GM12878 (cell line): Measurements from ENCODE around the gene GPM6B. TPM values are rescaled to one million over a fixed set of nuclear protein-coding genes. Genes with fewer than 3 reads are reported as not detected.

ENCODE experiments used
- ATAC-seq: fragments of 200-7000 bp; cut with Tn5 transposase; 3 replicates; pipeline ENCODE4 v1.9.1; 2020; ENCODE audit warnings: mild to moderate bottlenecking, moderate library complexity
- BruUV-seq: library from RNA; stranded (reverse); fragments of 400-500 nt; replicated peaks from 2 replicates; lab custom pipeline; 2021; lab: Mats Ljungman, UMichigan
- CTCF ChIA-PET: fragments of 300-600 bp; sonication (Branson Sonifier 250); formaldehyde crosslinking; extraction: SDS; loops from one replicate; lab custom pipeline; 2021; ENCODE audit warnings: inconsistent platforms; lab: Yijun Ruan, JAX
- POLR2A ChIA-PET: fragments of 350-600 bp; formaldehyde crosslinking; extraction: SDS; loops from one replicate; lab custom pipeline; 2021; ENCODE audit warnings: inconsistent platforms; lab: Charles Lee
- RAD21 ChIA-PET: fragments of 300-600 bp; sonication (Branson Sonifier 250); formaldehyde crosslinking; loops from one replicate; lab custom pipeline; 2023; ENCODE audit warnings: antibody characterized with exemption; ENCODE audit not compliant: unreplicated experiment; lab: Charles Lee
- SMC1A ChIA-PET: fragments of 300-600 bp; sonication (Branson Sonifier 250); formaldehyde crosslinking; loops from one replicate; lab custom pipeline; 2023; ENCODE audit not compliant: unreplicated experiment, uncharacterized antibody; lab: Charles Lee
- DNase-seq: peaks from one replicate; pipeline ENCODE4 v3.0.0-alpha.2; 2011; ENCODE audit warnings: low read depth, low spot score
- FAIRE-seq: peaks from 3 replicates; lab custom pipeline; 2011; peaks lifted over from hg19 to GRCh38; lab: Jason Lieb, UNC
- H2AFZ ChIP-seq: 2 replicates; pipeline ENCODE4 v1.6.0; 2011; ENCODE audit warnings: low read depth, low read length, control low read depth; ENCODE audit not compliant: control insufficient read depth
- H3K27ac ChIP-seq: 2 replicates; pipeline ENCODE4 v1.5.1; 2011; ENCODE audit warnings: control low read depth; ENCODE audit not compliant: control insufficient read depth, insufficient read depth
- H3K27me3 ChIP-seq, 2 experiments: replicated peaks in 1 of 2; 2 replicates each; pipeline versions ENCODE4 v1.6.0 to v1.6.1; 2011; ENCODE audit warnings: low read length in 1 of 2; ENCODE audit not compliant: control insufficient read depth in 2 of 2, insufficient read depth in 2 of 2
- H3K36me3 ChIP-seq, 2 experiments: 2 replicates each; pipeline ENCODE4 v1.5.1; 2011; ENCODE audit warnings: low read length in 1 of 2; ENCODE audit not compliant: control insufficient read depth in 2 of 2, insufficient read depth in 2 of 2
- H3K4me1 ChIP-seq: 2 replicates; pipeline ENCODE4 v1.6.1; 2011; ENCODE audit warnings: mild to moderate bottlenecking, low read length, moderate library complexity, mixed read lengths; ENCODE audit not compliant: control insufficient read depth, insufficient read depth
- H3K4me2 ChIP-seq: 2 replicates; pipeline ENCODE4 v1.6.0; 2011; ENCODE audit warnings: control low read depth; ENCODE audit not compliant: control insufficient read depth, insufficient read depth
- H3K4me3 ChIP-seq: fragments of 200-600 bp; sonication (generic); 2 replicates; pipeline ENCODE4 v1.5.1; 2016
- H3K79me2 ChIP-seq: 2 replicates; pipeline ENCODE4 v1.6.0; 2011; ENCODE audit warnings: low read length; ENCODE audit not compliant: control insufficient read depth, insufficient read depth
- H3K9ac ChIP-seq: 2 replicates; pipeline ENCODE4 v1.8.0; 2011; ENCODE audit warnings: low read length, control low read depth, mixed read lengths; ENCODE audit not compliant: control insufficient read depth, insufficient read depth
- H3K9me3 ChIP-seq: replicated peaks from 3 replicates; pipeline ENCODE4 v1.5.1; 2011; ENCODE audit warnings: mild to moderate bottlenecking, low read length; ENCODE audit not compliant: control insufficient read depth, insufficient read depth
- H4K20me1 ChIP-seq: 2 replicates; pipeline ENCODE4 v1.6.0; 2011; ENCODE audit not compliant: control insufficient read depth, insufficient read depth
- BCL11A ChIP-seq: IDR thresholded peaks from 2 replicates; pipeline ENCODE4 v1.6.1; 2011; ENCODE audit warnings: low read depth, low read length
- EED ChIP-seq: sonication (generic); IDR thresholded peaks from 2 replicates; pipeline ENCODE4 v1.6.1; 2016; ENCODE audit warnings: antibody characterized with exemption, low read depth
- EZH2 ChIP-seq: IDR thresholded peaks from 2 replicates; pipeline ENCODE4 v1.6.1; 2012; ENCODE audit warnings: low read depth, mild to moderate bottlenecking, control low read depth, inconsistent platforms, low read length, borderline replicate concordance; ENCODE audit not compliant: control insufficient read depth
- FOXM1 ChIP-seq: IDR thresholded peaks from 2 replicates; pipeline ENCODE4 v1.6.1; 2012; ENCODE audit warnings: low read depth, mild to moderate bottlenecking, inconsistent platforms, low read length, moderate library complexity
- HCFC1 ChIP-seq: fragments of 150-350 bp; IDR thresholded peaks from 2 replicates; pipeline ENCODE4 v1.6.1; 2014; ENCODE audit warnings: low read length
- IRF4 ChIP-seq: IDR thresholded peaks from 2 replicates; pipeline ENCODE4 v1.6.1; 2011; ENCODE audit warnings: low read depth, low read length
- NFYA ChIP-seq: IDR thresholded peaks from 2 replicates; pipeline ENCODE4 v1.6.1; 2011; ENCODE audit warnings: low read depth, mild to moderate bottlenecking, low read length, improper control_type of control experiment, borderline replicate concordance
- NR2F1 ChIP-seq: fragments of 450-650 bp; conservative IDR thresholded peaks from 2 replicates; pipeline ENCODE4 v1.6.1; 2017; ENCODE audit warnings: mild to moderate bottlenecking
- RAD21 ChIP-seq: IDR thresholded peaks from 2 replicates; pipeline ENCODE4 v1.6.1; 2011; ENCODE audit warnings: mild to moderate bottlenecking, low read depth, low read length, moderate library complexity; ENCODE audit not compliant: insufficient read depth
- RFX5 ChIP-seq: IDR thresholded peaks from 2 replicates; pipeline ENCODE4 v1.6.1; 2011; ENCODE audit warnings: low read depth, low read length, improper control_type of control experiment
- SMC3 ChIP-seq: IDR thresholded peaks from 2 replicates; pipeline ENCODE4 v1.6.1; 2011; ENCODE audit warnings: low read length, improper control_type of control experiment, borderline replicate concordance
- SREBF1 ChIP-seq: IDR thresholded peaks from 2 replicates; pipeline ENCODE4 v1.6.1; 2012; ENCODE audit warnings: mild to moderate bottlenecking, low read length
- TCF3 ChIP-seq: IDR thresholded peaks from 2 replicates; pipeline ENCODE4 v1.6.1; 2012; ENCODE audit warnings: low read depth, mild to moderate bottlenecking, low read length, borderline replicate concordance; ENCODE audit not compliant: insufficient read depth
- ZNF274 ChIP-seq: IDR thresholded peaks from one replicate; pipeline ENCODE4 v1.8.0; 2011; ENCODE audit not compliant: insufficient read length, insufficient read depth
- ZNF622 ChIP-seq: fragments of 450-650 bp; IDR thresholded peaks from 2 replicates; pipeline ENCODE4 v1.6.1; 2017; ENCODE audit warnings: mild to moderate bottlenecking, inconsistent platforms
- WGBS: methylation state at CpG from one replicate; pipeline ENCODE4 v1.1.6; 2016; ENCODE audit warnings: low lambda C conversion rate; ENCODE audit not compliant: insufficient replicate concordance, insufficient coverage; ENCODE audit errors: missing lambda C conversion rate; 5-methylcytosine and 5-hydroxymethylcytosine counted together
- in situ Hi-C: fragments of 300-500 bp; cut with MboI; formaldehyde crosslinking; loops from 9 replicates; pipeline ENCODE4 v1.14.3; 2018; ENCODE audit warnings: mixed read lengths
- intact Hi-C: fragments of 100-400 bp; cut with micrococcal nuclease; formaldehyde crosslinking; loops from one replicate; pipeline ENCODE4 v1.14.2; 2022; ENCODE audit not compliant: unreplicated experiment
- polyA plus RNA-seq, 11 experiments: library from polyadenylated mRNA; depleted of rRNA in 4 of 11; unstranded in 6 of 11; stranded (reverse) in 5 of 11; fragments of >200 nt; fragmentation: Nextera tagmentation in 4 of 11; fragmentation: Illumina TruSeq in 1 of 11; extraction: Ambion mirVana in 4 of 11; extraction: Trizol in 1 of 11; gene quantifications; 1 replicate in 1 of 11; 2 replicates in 10 of 11; pipeline versions ENCODE4 v1.2.1 to v1.2.3, GENCODE V29; 2011 to 2016; ENCODE audit warnings: inconsistent platforms in 2 of 11, missing spikeins in 2 of 11, low read depth in 1 of 11
- total RNA-seq, 4 experiments: library from RNA; depleted of rRNA in 3 of 4; stranded (reverse); fragments of >200 nt in 3 of 4; fragmentation: Illumina TruSeq in 1 of 4; extraction: Trizol in 1 of 4; gene quantifications; 2 replicates each; pipeline versions ENCODE4 v1.2.1 to v1.2.3, GENCODE V29; 2013 to 2021
- TF ChIP-seq, protein P1 (sequence below): fragments of 450-650 bp; formaldehyde crosslinking; IDR thresholded peaks from 2 replicates; pipeline ENCODE4 v1.5.0; 2022; ENCODE audit warnings: mild to moderate bottlenecking, missing genetic modification characterization
- TF ChIP-seq, protein P2 (sequence below): IDR thresholded peaks from 2 replicates; pipeline ENCODE4 v1.6.1; 2011; ENCODE audit warnings: borderline replicate concordance, low read depth, mild to moderate bottlenecking, moderate library complexity, low read length; ENCODE audit not compliant: insufficient read depth, poor library complexity, severe bottlenecking

The GPM6B gene
- total and polyA plus RNA-seq, 10 of the 15 experiments (the other 5 are each of a cell fraction or from before 2014, with no cell fraction given) = 0.01 to 2.6 (median 0.37) TPM; not detected in 2

DNA sequence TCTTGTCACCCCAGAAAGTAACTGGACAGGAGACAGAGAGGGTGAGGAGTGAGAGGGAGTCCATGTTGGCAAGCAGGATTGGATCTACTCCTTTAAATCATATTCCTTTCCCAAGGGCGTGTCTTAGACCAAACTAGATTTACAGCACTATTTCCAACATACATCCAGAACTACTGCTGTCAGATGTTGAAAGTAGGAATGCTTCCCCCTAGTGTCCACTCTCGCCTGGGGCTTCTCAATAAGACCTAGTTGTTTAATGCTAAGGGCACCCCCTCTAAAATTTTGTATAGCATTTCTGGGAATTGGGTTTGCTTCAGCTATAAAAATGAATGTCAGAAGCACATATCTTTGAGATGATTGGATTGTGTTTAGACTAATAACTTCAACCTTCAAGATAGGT lies 69.1 kb downstream of the GPM6B start (continued):
- TF ChIP-seq, protein P1, sequence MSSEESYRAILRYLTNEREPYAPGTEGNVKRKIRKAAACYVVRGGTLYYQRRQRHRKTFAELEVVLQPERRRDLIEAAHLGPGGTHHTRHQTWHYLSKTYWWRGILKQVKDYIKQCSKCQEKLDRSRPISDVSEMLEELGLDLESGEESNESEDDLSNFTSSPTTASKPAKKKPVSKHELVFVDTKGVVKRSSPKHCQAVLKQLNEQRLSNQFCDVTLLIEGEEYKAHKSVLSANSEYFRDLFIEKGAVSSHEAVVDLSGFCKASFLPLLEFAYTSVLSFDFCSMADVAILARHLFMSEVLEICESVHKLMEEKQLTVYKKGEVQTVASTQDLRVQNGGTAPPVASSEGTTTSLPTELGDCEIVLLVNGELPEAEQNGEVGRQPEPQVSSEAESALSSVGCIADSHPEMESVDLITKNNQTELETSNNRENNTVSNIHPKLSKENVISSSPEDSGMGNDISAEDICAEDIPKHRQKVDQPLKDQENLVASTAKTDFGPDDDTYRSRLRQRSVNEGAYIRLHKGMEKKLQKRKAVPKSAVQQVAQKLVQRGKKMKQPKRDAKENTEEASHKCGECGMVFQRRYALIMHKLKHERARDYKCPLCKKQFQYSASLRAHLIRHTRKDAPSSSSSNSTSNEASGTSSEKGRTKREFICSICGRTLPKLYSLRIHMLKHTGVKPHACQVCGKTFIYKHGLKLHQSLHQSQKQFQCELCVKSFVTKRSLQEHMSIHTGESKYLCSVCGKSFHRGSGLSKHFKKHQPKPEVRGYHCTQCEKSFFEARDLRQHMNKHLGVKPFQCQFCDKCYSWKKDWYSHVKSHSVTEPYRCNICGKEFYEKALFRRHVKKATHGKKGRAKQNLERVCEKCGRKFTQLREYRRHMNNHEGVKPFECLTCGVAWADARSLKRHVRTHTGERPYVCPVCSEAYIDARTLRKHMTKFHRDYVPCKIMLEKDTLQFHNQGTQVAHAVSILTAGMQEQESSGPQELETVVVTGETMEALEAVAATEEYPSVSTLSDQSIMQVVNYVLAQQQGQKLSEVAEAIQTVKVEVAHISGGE (CRISPR knock-in tag) = no peak
- TF ChIP-seq SMC3 = peak; percentile 48; the same call in 1 of the 2 replicates
- 0 out of 2 replicates have a peak, but pooled peaks have one; percentile 21 for TF ChIP-seq NR2F1
- peak; percentile 53 for TF ChIP-seq RAD21

DNA sequence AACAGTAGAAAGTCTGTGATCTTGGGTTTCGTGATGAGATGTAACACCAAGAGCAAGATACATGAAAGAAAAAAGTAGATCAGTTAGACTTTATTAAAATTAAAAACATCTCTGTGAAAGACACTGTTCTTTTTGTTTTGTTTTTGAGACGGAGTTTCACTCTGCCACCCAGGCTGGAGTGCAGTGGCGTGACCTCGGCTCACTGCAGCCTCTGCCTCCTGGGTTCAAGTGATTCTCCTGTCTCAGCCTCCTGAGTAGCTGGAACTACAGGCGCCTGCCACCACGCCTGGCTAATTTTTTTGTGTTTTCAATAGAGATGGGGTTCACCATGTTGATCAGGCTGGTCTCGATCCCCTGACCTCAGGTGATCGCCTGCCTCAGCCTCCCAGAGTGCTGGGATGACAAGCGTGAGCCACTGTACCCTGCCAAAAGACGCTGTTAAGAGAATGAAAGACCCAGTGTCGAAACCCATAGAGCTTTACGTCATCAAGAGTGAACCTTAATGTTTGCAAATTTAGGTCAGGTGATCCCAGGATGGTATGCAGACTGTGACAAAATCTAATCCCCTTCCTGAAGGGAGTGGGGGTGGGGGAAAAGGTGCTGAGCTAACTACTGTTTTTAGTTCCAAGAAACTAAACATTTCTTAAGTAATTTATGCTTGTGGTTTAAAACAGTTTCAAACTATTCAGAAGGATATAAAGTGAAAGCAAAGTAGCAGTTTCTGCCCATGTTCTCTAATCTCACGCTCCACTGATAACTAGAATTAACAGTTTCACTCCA lies 74.3 kb downstream of the GPM6B start:
- in situ Hi-C loops (loop anchor here (10.0 kb wide), 1 partner anchor 238 kb away; no protein-coding TSS in a partner anchor), intact Hi-C loops (loop anchor here (2.0 kb wide), 1 partner anchor 46 kb away; no protein-coding TSS in a partner anchor)
- H3K79me2 ChIP-seq = peaks cover under 1% of the 10 kb centered on the region; the same call in 1 of the 2 replicates
- H3K9me3 ChIP-seq = no peaks in the 10 kb centered on the region
- peaks cover 0 to 10% of the 10 kb centered on the region in 2 experiments; a peak in 3 of 4 replicates for H3K36me3 ChIP-seq
- 6% methylated on average over 13 of the region's 13 CpGs for WGBS
- H3K27me3 ChIP-seq = no peaks in the 10 kb centered on the region
- FAIRE-seq (peak; percentile 96), DNase-seq (peak; percentile 91), ATAC-seq (peak; percentile 92)
- peak overlapping the region; percentile 19; the same call in 1 of the 2 replicates for H3K4me3 ChIP-seq
- ChIA-PET CTCF (interaction anchor here (0.5 to 11.5 kb wide), 11 partner anchors 7 to 83 kb away, joined by 3 to 113 read pairs (median 5); partner anchors contain the start of genes OFD1 and TRAPPC2), RAD21 (interaction anchor here (0.7 to 3.9 kb wide), 16 partner anchors 8 to 486 kb away, joined by 3 to 31 read pairs (median 5); partner anchors contain the start of genes OFD1, TCEANC and TRAPPC2), SMC1A (interaction anchor here (0.6 to 14.7 kb wide), 14 partner anchors 9 to 286 kb away, joined by 3 to 198 read pairs (median 6); partner anchors contain the start of genes OFD1, RAB9A and TRAPPC2), POLR2A (interaction anchor here (0.7 to 5.5 kb wide), 10 partner anchors 8 to 284 kb away, joined by 3 to 36 read pairs (median 4); partner anchors contain the start of genes OFD1 and TRAPPC2)
- peak overlapping the region; percentile 62; the same call in 1 of the 2 replicates for H3K27ac ChIP-seq
- peaks cover 23% of the 10 kb centered on the region for H3K4me1 ChIP-seq
- H3K9ac ChIP-seq = no peak overlapping the region
- H2AFZ ChIP-seq = no peak overlapping the region
- peak overlapping the region; percentile 76 for H3K4me2 ChIP-seq
- H4K20me1 ChIP-seq = no peaks in the 10 kb centered on the region
- TSS peak; percentile 82 for BruUV-seq
- TF ChIP-seq IRF4 (peak; percentile 62; the same call in 1 of the 2 replicates), TCF3 (no peak), HCFC1 (no peak), ZNF274 (no peak), BCL11A (peak; percentile 63), ZNF622 (no peak), FOXM1 (peak; percentile 79; the same call in 1 of the 2 replicates), SREBF1 (no peak), EED (peak; percentile 69), NFYA (no peak), EZH2 (no peak), RFX5 (no peak)
- TF ChIP-seq, protein P2, sequence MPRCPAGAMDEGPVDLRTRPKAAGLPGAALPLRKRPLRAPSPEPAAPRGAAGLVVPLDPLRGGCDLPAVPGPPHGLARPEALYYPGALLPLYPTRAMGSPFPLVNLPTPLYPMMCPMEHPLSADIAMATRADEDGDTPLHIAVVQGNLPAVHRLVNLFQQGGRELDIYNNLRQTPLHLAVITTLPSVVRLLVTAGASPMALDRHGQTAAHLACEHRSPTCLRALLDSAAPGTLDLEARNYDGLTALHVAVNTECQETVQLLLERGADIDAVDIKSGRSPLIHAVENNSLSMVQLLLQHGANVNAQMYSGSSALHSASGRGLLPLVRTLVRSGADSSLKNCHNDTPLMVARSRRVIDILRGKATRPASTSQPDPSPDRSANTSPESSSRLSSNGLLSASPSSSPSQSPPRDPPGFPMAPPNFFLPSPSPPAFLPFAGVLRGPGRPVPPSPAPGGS = no peak
